Gastrocnemius medialis (tissue), 4 donors: Measurements from ENCODE around the gene PNLIPRP2.

Experiments used
- POLR2A ChIP-seq, 2 donors: fragments of 450-650 bp; IDR thresholded peaks; one replicate each; pipeline ENCODE4 v1.6.1; 2017; ENCODE audit warnings: antibody characterized with exemption in 2 of 2, mild to moderate bottlenecking in 2 of 2, moderate library complexity in 2 of 2
- TF ChIP-seq, protein P1 (sequence below), 5 experiments: fragments of 450-650 bp in 3 of 5; fragments of 200-600 bp in 2 of 5; sonication (generic) in 2 of 5; IDR thresholded peaks in 4 of 5; conservative IDR thresholded peaks in 1 of 5; 1 replicate in 4 of 5; 2 replicates in 1 of 5; pipeline ENCODE4 v1.5.1; 2016 to 2019; ENCODE audit warnings: antibody characterized with exemption in 5 of 5, mild to moderate bottlenecking in 3 of 5, moderate library complexity in 3 of 5

- TF ChIP-seq, protein P1, sequence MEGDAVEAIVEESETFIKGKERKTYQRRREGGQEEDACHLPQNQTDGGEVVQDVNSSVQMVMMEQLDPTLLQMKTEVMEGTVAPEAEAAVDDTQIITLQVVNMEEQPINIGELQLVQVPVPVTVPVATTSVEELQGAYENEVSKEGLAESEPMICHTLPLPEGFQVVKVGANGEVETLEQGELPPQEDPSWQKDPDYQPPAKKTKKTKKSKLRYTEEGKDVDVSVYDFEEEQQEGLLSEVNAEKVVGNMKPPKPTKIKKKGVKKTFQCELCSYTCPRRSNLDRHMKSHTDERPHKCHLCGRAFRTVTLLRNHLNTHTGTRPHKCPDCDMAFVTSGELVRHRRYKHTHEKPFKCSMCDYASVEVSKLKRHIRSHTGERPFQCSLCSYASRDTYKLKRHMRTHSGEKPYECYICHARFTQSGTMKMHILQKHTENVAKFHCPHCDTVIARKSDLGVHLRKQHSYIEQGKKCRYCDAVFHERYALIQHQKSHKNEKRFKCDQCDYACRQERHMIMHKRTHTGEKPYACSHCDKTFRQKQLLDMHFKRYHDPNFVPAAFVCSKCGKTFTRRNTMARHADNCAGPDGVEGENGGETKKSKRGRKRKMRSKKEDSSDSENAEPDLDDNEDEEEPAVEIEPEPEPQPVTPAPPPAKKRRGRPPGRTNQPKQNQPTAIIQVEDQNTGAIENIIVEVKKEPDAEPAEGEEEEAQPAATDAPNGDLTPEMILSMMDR (IDR thresholded peaks at IDR 0.05 in 4 of 5, conservative IDR thresholded peaks at IDR 0.05 in 1 of 5), result no peak
- TF ChIP-seq POLR2A (IDR thresholded peaks at IDR 0.05), result no peak
Measured at GRCh38 chr10:116648903-116649302, 28.1 kb downstream of the PNLIPRP2 start.
